ENCODE measurements around the gene TBC1D7.

The TBC1D7 gene

GRCh38 chr6:13307508-13307995 lies 20.8 kb downstream of the TBC1D7 start:
- no peak for TF ChIP-seq ZNF266 (tag by site-specific recombination; IDR thresholded peaks at IDR 0.05; ENCODE audit: low read depth)
- no peak for TF ChIP-seq ZNF133 (tag by site-specific recombination; IDR thresholded peaks at IDR 0.05)
- no peak for TF ChIP-seq ZNF416 (tag by site-specific recombination; IDR thresholded peaks at IDR 0.05)
- no peak for TF ChIP-seq ZSCAN16 (tag by site-specific recombination; IDR thresholded peaks at IDR 0.05)
- no peak for TF ChIP-seq ZBTB21 (tag by site-specific recombination; IDR thresholded peaks at IDR 0.05)
- TF ChIP-seq, protein P1, sequence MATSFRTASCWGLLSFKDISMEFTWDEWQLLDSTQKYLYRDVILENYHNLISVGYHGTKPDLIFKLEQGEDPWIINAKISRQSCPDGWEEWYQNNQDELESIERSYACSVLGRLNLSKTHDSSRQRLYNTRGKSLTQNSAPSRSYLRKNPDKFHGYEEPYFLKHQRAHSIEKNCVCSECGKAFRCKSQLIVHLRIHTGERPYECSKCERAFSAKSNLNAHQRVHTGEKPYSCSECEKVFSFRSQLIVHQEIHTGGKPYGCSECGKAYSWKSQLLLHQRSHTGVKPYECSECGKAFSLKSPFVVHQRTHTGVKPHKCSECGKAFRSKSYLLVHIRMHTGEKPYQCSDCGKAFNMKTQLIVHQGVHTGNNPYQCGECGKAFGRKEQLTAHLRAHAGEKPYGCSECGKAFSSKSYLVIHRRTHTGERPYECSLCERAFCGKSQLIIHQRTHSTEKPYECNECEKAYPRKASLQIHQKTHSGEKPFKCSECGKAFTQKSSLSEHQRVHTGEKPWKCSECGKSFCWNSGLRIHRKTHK (tag by site-specific recombination; IDR thresholded peaks at IDR 0.05): no peak
- TF ChIP-seq ZNF600 (tag by site-specific recombination; IDR thresholded peaks at IDR 0.05): no peak
- TF ChIP-seq, protein P2, sequence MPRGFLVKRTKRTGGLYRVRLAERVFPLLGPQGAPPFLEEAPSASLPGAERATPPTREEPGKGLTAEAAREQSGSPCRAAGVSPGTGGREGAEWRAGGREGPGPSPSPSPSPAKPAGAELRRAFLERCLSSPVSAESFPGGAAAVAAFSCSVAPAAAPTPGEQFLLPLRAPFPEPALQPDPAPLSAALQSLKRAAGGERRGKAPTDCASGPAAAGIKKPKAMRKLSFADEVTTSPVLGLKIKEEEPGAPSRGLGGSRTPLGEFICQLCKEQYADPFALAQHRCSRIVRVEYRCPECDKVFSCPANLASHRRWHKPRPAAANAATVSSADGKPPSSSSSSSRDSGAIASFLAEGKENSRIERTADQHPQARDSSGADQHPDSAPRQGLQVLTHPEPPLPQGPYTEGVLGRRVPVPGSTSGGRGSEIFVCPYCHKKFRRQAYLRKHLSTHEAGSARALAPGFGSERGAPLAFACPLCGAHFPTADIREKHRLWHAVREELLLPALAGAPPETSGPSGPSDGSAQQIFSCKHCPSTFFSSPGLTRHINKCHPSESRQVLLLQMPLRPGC (tag by site-specific recombination; IDR thresholded peaks at IDR 0.05): no peak
- TF ChIP-seq SALL2 (tag by site-specific recombination; IDR thresholded peaks at IDR 0.05; ENCODE audit: borderline replicate concordance): no peak
- no peak for TF ChIP-seq ZNF701 (tag by site-specific recombination; IDR thresholded peaks at IDR 0.05)
- TF ChIP-seq, protein P3, sequence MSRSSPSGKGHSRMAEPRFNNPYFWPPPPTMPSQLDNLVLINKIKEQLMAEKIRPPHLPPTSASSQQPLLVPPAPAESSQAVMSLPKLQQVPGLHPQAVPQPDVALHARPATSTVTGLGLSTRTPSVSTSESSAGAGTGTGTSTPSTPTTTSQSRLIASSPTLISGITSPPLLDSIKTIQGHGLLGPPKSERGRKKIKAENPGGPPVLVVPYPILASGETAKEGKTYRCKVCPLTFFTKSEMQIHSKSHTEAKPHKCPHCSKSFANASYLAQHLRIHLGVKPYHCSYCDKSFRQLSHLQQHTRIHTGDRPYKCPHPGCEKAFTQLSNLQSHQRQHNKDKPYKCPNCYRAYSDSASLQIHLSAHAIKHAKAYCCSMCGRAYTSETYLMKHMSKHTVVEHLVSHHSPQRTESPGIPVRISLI (tag by site-specific recombination; IDR thresholded peaks at IDR 0.05): no peak
- TF ChIP-seq, protein P4, sequence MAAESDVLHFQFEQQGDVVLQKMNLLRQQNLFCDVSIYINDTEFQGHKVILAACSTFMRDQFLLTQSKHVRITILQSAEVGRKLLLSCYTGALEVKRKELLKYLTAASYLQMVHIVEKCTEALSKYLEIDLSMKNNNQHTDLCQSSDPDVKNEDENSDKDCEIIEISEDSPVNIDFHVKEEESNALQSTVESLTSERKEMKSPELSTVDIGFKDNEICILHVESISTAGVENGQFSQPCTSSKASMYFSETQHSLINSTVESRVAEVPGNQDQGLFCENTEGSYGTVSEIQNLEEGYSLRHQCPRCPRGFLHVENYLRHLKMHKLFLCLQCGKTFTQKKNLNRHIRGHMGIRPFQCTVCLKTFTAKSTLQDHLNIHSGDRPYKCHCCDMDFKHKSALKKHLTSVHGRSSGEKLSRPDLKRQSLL (tag by site-specific recombination; IDR thresholded peaks at IDR 0.05): no peak
- no peak for TF ChIP-seq ZBTB1 (tag by site-specific recombination; IDR thresholded peaks at IDR 0.05)
- no peak for TF ChIP-seq ZNF521 (tag by site-specific recombination; IDR thresholded peaks at IDR 0.05)
- no peak for TF ChIP-seq TRIM28 (IDR thresholded peaks at IDR 0.05; ENCODE audit: borderline replicate concordance, low read length)
- TF ChIP-seq ZNF112 (tag by site-specific recombination; IDR thresholded peaks at IDR 0.05): no peak
- TF ChIP-seq ZNF639 (tag by site-specific recombination; IDR thresholded peaks at IDR 0.05): no peak
- Histone ChIP-seq H3K27ac (ENCODE audit: extremely low read depth, low read depth, low read length) (no peak overlapping the region), H3K4me1 (ENCODE audit: control insufficient read depth, insufficient read depth, low read length) (peaks cover 6% of the 10 kb centered on the region), H3K4me3 (ENCODE audit: low read depth, low read length) (no peak overlapping the region), H3K9me3 (ENCODE audit: control insufficient read depth, insufficient read depth, low read depth, low read length) (no peaks in the 10 kb centered on the region), H3K36me3 (ENCODE audit: control insufficient read depth in 2 of 2, insufficient read depth in 1 of 2, low read length in 2 of 2) (peaks cover 18 to 73% of the 10 kb centered on the region in 2 experiments)
- POLR2A ChIA-PET: no interaction called here
- CTCF ChIA-PET: no interaction called here

DNA sequence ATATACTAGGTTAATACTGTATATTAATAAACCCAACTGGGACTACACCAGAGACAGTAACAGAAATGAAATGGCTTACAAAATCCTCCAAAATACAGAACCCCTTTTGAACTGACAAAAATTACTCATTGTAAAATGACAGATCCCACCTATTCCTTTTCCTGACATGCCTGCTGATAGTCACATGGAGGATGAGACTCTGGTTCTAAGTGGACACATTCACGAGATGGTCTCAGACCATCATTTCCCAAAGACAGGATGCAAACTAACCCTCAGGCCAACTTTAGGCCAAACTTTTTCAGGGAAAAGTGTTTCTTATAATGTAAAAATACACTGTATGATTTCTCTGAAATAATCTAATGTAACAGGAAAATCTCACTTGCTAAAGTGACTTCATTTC lies 22.5 kb downstream of the TBC1D7 start:
- Histone ChIP-seq H3K9me3 (ENCODE audit: control insufficient read depth, insufficient read depth, low read depth, low read length) (no peaks in the 10 kb centered on the region), H3K4me1 (ENCODE audit: control insufficient read depth, insufficient read depth, low read length) (peaks cover 6% of the 10 kb centered on the region), H3K36me3 (ENCODE audit: control insufficient read depth in 2 of 2, insufficient read depth in 1 of 2, low read length in 2 of 2) (peaks cover 12 to 77% of the 10 kb centered on the region in 2 experiments; a peak in 2 of 3 replicates), H3K4me3 (ENCODE audit: low read depth, low read length) (no peak overlapping the region), H3K27ac (ENCODE audit: extremely low read depth, low read depth, low read length) (no peak overlapping the region)
- ChIA-PET POLR2A (no interaction called here), CTCF (interaction anchor here (0.6 to 0.7 kb wide), 2 partner anchors 233 to 728 kb away, joined by 3 read pairs; no protein-coding TSS in a partner anchor)
- TF ChIP-seq ZNF18 (tag by site-specific recombination; IDR thresholded peaks at IDR 0.05): no peak
- no peak for TF ChIP-seq ZNF426 (tag by site-specific recombination; IDR thresholded peaks at IDR 0.05)
- TF ChIP-seq SP2 (tag by site-specific recombination; IDR thresholded peaks at IDR 0.05): no peak
- no peak for TF ChIP-seq ZNF677 (tag by site-specific recombination; IDR thresholded peaks at IDR 0.05)
- TF ChIP-seq ZNF121 (tag by site-specific recombination; IDR thresholded peaks at IDR 0.05): no peak
- TF ChIP-seq ZNF223 (tag by site-specific recombination; IDR thresholded peaks at IDR 0.05): no peak
- TF ChIP-seq ZNF704 (tag by site-specific recombination; IDR thresholded peaks at IDR 0.05): no peak
- no peak for TF ChIP-seq ZEB2 (tag by site-specific recombination; IDR thresholded peaks at IDR 0.05)
- TF ChIP-seq ZNF585B (tag by site-specific recombination; IDR thresholded peaks at IDR 0.05): no peak
- no peak for TF ChIP-seq MEIS1 (CRISPR knock-in tag; IDR thresholded peaks at IDR 0.05; ENCODE audit: borderline replicate concordance)
- no peak for TF ChIP-seq ZNF324 (tag by site-specific recombination; IDR thresholded peaks at IDR 0.05)

Data from HEK293 (cell line).